ENCODE data around the gene CHPF2. TPM values are rescaled to one million over a fixed set of nuclear protein-coding genes. Genes with fewer than 3 reads are reported as not detected.

CHPF2 gene
- total RNA-seq, 1 donor from 2014 or later, result 84.7 TPM

DNA sequence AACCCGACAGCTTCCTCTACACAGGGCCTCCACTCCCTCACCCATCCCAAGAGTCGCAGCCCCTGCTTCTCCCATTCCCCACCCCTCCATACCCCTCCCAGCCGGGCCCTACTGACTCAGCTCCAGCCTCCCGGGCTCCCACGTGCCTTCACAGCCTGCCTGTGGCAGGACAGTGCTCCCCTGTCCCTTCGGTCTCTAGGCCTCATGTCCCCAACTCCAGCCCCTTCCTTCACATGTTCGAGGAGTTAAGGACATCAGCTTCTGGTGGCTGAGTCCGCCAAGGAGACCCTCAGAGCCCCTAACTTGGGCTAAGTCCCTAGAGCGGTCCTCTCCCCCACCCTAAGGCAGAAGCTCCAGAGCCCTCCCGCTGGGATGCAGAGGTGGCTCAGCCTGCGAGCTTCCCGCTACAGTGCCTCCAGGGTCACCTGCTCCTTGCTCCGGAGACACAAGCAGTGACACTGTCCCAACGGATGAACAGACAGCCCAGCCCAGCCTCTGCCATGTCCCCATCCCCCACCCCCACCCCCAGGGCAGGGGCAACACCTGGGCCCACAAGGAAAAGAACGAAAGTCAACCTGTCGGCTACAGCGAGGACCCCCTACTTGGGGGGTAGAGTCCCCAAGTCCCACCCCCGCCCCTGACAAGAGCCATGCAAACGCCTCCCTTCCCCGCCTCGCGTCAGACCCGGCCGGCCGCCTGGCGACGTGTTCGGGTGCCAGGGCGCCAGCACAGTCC lies 15.5 kb downstream of the CHPF2 start:
- peak overlapping the region; percentile 69 for H3K27ac ChIP-seq (ENCODE audit: low read depth, low read length)
- H2AFZ ChIP-seq (ENCODE audit: low read depth, low read length), result peak overlapping the region; percentile 65
- peak overlapping the region; percentile 97 for H3K4me3 Mint-ChIP-seq (ENCODE audit: unreplicated experiment)
- H3K9ac ChIP-seq (ENCODE audit: low read length), result peak overlapping the region; percentile 92
- no peaks in the 10 kb centered on the region for H3K27me3 ChIP-seq (ENCODE audit: insufficient read depth, low read length)
- DNase-seq (ENCODE audit: low read depth) (no peak), FAIRE-seq (no peak)
- H3K4me1 ChIP-seq (ENCODE audit: insufficient read depth, low read length), result peaks cover 58% of the 10 kb centered on the region
- H3K9me3 ChIP-seq (ENCODE audit: insufficient read depth, low read depth, low read length), result no peaks in the 10 kb centered on the region
- H3K9me3 Mint-ChIP-seq (ENCODE audit: unreplicated experiment), result no peaks in the 10 kb centered on the region
- peak overlapping the region; percentile 62 for H3K27ac Mint-ChIP-seq (ENCODE audit: unreplicated experiment)
- H3K36me3 ChIP-seq (ENCODE audit: insufficient read depth, low read length), result no peaks in the 10 kb centered on the region
- peaks cover 25% of the 10 kb centered on the region for H3K4me1 Mint-ChIP-seq (ENCODE audit: low read depth, unreplicated experiment)
- H3K4me3 ChIP-seq (ENCODE audit: insufficient read depth, low read depth, low read length), result peak overlapping the region; percentile 80
- peaks cover 23% of the 10 kb centered on the region for H3K79me2 ChIP-seq (ENCODE audit: insufficient read depth, low read length)
- peaks cover 42% of the 10 kb centered on the region for H4K20me1 ChIP-seq (ENCODE audit: insufficient read depth, low read length)
- H3K27me3 Mint-ChIP-seq (ENCODE audit: low read depth, unreplicated experiment), result no peaks in the 10 kb centered on the region
- H3K4me2 ChIP-seq (ENCODE audit: low read length), result peak overlapping the region; percentile 90
- no peaks in the 10 kb centered on the region for H3K36me3 Mint-ChIP-seq (ENCODE audit: low read depth, unreplicated experiment)
- TF ChIP-seq EZH2 (IDR thresholded peaks at IDR 0.05; ENCODE audit: insufficient read depth, low read length), result no peak
- TF ChIP-seq, protein P1, sequence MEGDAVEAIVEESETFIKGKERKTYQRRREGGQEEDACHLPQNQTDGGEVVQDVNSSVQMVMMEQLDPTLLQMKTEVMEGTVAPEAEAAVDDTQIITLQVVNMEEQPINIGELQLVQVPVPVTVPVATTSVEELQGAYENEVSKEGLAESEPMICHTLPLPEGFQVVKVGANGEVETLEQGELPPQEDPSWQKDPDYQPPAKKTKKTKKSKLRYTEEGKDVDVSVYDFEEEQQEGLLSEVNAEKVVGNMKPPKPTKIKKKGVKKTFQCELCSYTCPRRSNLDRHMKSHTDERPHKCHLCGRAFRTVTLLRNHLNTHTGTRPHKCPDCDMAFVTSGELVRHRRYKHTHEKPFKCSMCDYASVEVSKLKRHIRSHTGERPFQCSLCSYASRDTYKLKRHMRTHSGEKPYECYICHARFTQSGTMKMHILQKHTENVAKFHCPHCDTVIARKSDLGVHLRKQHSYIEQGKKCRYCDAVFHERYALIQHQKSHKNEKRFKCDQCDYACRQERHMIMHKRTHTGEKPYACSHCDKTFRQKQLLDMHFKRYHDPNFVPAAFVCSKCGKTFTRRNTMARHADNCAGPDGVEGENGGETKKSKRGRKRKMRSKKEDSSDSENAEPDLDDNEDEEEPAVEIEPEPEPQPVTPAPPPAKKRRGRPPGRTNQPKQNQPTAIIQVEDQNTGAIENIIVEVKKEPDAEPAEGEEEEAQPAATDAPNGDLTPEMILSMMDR (IDR thresholded peaks at IDR 0.05; ENCODE audit: insufficient read depth, low read depth, low read length), result no peak

DNA sequence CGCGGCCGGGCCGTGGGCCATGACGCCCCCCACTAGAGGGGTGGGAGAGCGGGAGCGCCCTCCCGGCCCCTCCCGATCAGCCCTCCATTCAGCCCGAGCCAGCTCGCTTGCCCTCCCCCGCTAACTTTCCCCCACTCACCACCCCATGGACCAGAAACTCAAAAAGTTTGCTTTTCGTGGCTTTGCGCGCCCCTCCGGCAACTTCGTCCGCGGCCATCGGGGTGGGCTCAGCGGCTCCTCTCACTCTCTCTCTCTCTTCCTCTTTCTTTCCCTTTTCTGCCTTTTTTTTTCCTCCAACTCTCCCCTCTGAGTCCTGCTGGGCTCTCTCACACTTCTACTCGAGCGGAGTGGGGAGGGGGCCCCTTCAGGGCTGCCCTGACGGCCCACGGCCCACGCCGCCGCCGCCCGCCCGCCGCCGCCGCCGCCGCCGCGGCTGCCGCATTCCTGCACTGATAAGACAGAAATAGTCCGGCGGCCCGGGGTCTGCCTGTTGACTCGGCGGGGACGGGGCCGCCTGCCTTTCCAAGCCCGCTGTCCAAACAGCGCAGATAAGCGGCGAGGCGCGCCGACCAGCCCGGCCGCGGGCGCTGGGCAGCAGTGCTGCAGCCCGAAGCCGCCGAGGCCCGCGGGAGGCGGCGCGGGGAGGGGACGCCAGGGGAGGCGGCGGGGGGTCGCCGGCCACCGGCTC lies 16.2 kb downstream of the CHPF2 start, which contains the start of gene SMARCD3:
Gene SMARCD3, minus strand, starts transcription at position 349 of the 688 bp plus-strand sequence. Its CDS starts 132 bp downstream, at position 217.
- no peaks in the 10 kb centered on the region for H3K9me3 ChIP-seq (ENCODE audit: insufficient read depth, low read depth, low read length)
- H4K20me1 ChIP-seq (ENCODE audit: insufficient read depth, low read length), result peaks cover 37% of the 10 kb centered on the region
- TF ChIP-seq, protein P1 (IDR thresholded peaks at IDR 0.05; ENCODE audit: insufficient read depth, low read depth, low read length), result no peak
- TF ChIP-seq EZH2 (IDR thresholded peaks at IDR 0.05; ENCODE audit: insufficient read depth, low read length), result no peak
- H3K36me3 ChIP-seq (ENCODE audit: insufficient read depth, low read length), result no peaks in the 10 kb centered on the region
- H3K4me2 ChIP-seq (ENCODE audit: low read length), result peak within 1 kb of the TSS; percentile 90
- Mint-ChIP-seq H3K4me1 (ENCODE audit: low read depth, unreplicated experiment) (peaks cover 25% of the 10 kb centered on the region), H3K4me3 (ENCODE audit: unreplicated experiment) (peak within 1 kb of the TSS; percentile 97), H3K27me3 (ENCODE audit: low read depth, unreplicated experiment) (no peaks in the 10 kb centered on the region), H3K9me3 (ENCODE audit: unreplicated experiment) (no peaks in the 10 kb centered on the region), H3K27ac (ENCODE audit: unreplicated experiment) (peak within 1 kb of the TSS; percentile 97), H3K36me3 (ENCODE audit: low read depth, unreplicated experiment) (no peaks in the 10 kb centered on the region)
- H3K4me1 ChIP-seq (ENCODE audit: insufficient read depth, low read length), result peaks cover 59% of the 10 kb centered on the region
- peak; percentile 59 for DNase-seq (ENCODE audit: low read depth)
- peak within 1 kb of the TSS; percentile 89 for H2AFZ ChIP-seq (ENCODE audit: low read depth, low read length)
- H3K27me3 ChIP-seq (ENCODE audit: insufficient read depth, low read length), result no peaks in the 10 kb centered on the region
- peaks cover 23% of the 10 kb centered on the region for H3K79me2 ChIP-seq (ENCODE audit: insufficient read depth, low read length)
- FAIRE-seq, result no peak
- peak within 1 kb of the TSS; percentile 92 for H3K9ac ChIP-seq (ENCODE audit: low read length)
- peak within 1 kb of the TSS; percentile 69 for H3K27ac ChIP-seq (ENCODE audit: low read depth, low read length)
- H3K4me3 ChIP-seq (ENCODE audit: insufficient read depth, low read depth, low read length), result peak within 1 kb of the TSS; percentile 80
